H1 (cell line): ENCODE results near the gene MOV10L1. TPM values are rescaled to one million over a fixed set of nuclear protein-coding genes. Genes with fewer than 3 reads are reported as not detected.

Source experiments
- CBX8 ChIP-seq: fragments of 300-800, 300-1000 bp; sonication (generic); IDR thresholded peaks from 2 replicates; pipeline ENCODE4 v1.7.1; 2016; ENCODE audit warnings: low read depth, low read length, borderline replicate concordance
- CHD1 ChIP-seq: IDR thresholded peaks from 2 replicates; pipeline ENCODE4 v1.6.1; 2012; ENCODE audit warnings: low read depth, low read length, improper control_type of control experiment
- CREB1 ChIP-seq: IDR thresholded peaks from 2 replicates; pipeline ENCODE4 v1.6.1; 2012; ENCODE audit warnings: inconsistent platforms
- EP300 ChIP-seq, 2 experiments: IDR thresholded peaks; 1 replicate in 1 of 2; 2 replicates in 1 of 2; pipeline ENCODE4 v1.6.1; 2011 to 2012; ENCODE audit warnings: low read depth in 2 of 2, low read length in 2 of 2, mild to moderate bottlenecking in 2 of 2, borderline replicate concordance in 1 of 2, inconsistent platforms in 1 of 2, moderate library complexity in 1 of 2
- HDAC2 ChIP-seq, 2 experiments: fragments of 300-600 bp in 1 of 2; sonication (generic) in 1 of 2; IDR thresholded peaks; 2 replicates each; pipeline ENCODE4 v1.6.1; 2011 to 2012; ENCODE audit warnings: low read depth in 2 of 2, low read length in 2 of 2, mild to moderate bottlenecking in 2 of 2, moderate library complexity in 2 of 2, borderline replicate concordance in 1 of 2, inconsistent platforms in 1 of 2
- SP1 ChIP-seq: IDR thresholded peaks from 2 replicates; pipeline ENCODE4 v1.6.1; 2011; ENCODE audit warnings: low read depth, low read length
- TAF1 ChIP-seq: IDR thresholded peaks from 2 replicates; pipeline ENCODE4 v1.6.1; 2011; ENCODE audit warnings: mild to moderate bottlenecking, low read depth, low read length
- TBP ChIP-seq: IDR thresholded peaks from 2 replicates; pipeline ENCODE4 v1.6.1; 2011; ENCODE audit warnings: low read depth, low read length, improper control_type of control experiment
- TCF12 ChIP-seq: IDR thresholded peaks from 2 replicates; pipeline ENCODE4 v1.6.1; 2011; ENCODE audit warnings: low read depth, mild to moderate bottlenecking, low read length
- polyA plus RNA-seq, 7 experiments: library from polyadenylated mRNA; depleted of rRNA in 3 of 7; stranded (reverse) in 5 of 7; unstranded in 2 of 7; fragments of >200 nt in 5 of 7; fragments of 200-250 nt in 2 of 7; gene quantifications; 1 replicate in 5 of 7; 2 replicates in 1 of 7; 4 replicates in 1 of 7; pipeline versions ENCODE4 v1.2.1 to v1.2.3, GENCODE V29; 2011 to 2013; ENCODE audit warnings: missing spikeins in 2 of 7, mixed read lengths in 2 of 7
- total RNA-seq: library from RNA; stranded (reverse); fragmentation: NEBNext Ultra II Directional; extraction: Animal tissue kit (Norgen Biotek cat#: 25700); gene quantifications from 2 replicates; pipeline ENCODE4 v1.2.1, GENCODE V29; 2021
- TF ChIP-seq, protein P1 (sequence below): IDR thresholded peaks from 2 replicates; pipeline ENCODE4 v1.6.1; 2012; ENCODE audit warnings: inconsistent platforms
- TF ChIP-seq, protein P2 (sequence below): IDR thresholded peaks from 2 replicates; pipeline ENCODE4 v1.6.1; 2011; ENCODE audit warnings: low read depth, mild to moderate bottlenecking, low read length; ENCODE audit not compliant: insufficient read depth

The MOV10L1 gene
- total and polyA plus RNA-seq, 2 of the 8 experiments (the other 6 are each of a cell fraction or from before 2014, with no cell fraction given), result 0.32 TPM; not detected in 1

DNA sequence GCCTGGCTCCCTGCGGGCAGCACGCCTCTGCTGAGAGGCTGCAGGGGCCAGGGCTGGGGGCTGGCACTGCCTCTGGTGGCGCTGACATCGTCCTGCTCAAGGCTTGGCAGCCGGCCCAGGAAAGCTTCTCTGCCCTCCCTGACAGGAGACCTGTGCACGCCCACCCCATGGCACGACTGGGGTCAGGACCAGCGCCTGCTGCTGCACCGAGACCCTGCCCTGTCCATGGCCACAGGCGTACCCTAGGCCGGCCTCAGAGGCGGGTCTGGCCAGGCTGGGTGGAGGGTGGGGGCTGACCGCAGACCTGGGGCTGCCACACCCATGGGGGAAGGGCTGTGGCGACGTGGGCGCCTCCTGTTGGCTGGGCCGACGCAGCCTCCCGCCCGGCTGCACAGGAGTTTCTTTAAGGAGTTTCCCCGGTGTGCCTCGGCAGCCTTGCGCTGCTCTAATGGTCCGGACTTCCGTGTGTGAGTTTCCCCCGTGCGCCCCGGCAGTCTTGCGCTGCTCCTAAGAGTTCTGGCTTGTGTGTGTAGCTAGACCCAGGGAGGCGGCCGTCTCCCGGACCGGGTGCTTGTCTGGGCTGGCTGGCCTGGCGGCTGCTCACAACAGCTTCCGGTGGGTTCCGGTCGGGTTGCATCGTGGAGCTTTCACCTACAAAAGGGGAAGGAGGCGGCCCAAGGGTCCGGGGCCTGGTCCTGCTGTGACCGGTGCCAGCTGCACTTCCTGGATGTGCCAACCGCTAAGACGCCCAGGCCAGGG is 100.6 kb downstream of the MOV10L1 start (continued):
- no peak for TF ChIP-seq TCF12
- TF ChIP-seq HDAC2 (IDR thresholded peaks at IDR 0.05; ENCODE audit: borderline replicate concordance in 1 of 2, low read depth in 2 of 2, low read length in 2 of 2), result no peak
- TF ChIP-seq, protein P1, sequence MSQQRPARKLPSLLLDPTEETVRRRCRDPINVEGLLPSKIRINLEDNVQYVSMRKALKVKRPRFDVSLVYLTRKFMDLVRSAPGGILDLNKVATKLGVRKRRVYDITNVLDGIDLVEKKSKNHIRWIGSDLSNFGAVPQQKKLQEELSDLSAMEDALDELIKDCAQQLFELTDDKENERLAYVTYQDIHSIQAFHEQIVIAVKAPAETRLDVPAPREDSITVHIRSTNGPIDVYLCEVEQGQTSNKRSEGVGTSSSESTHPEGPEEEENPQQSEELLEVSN, result peak; percentile 42; the same call in 1 of the 2 replicates
- TF ChIP-seq, protein P2, sequence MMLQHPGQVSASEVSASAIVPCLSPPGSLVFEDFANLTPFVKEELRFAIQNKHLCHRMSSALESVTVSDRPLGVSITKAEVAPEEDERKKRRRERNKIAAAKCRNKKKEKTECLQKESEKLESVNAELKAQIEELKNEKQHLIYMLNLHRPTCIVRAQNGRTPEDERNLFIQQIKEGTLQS, result no peak
- TF ChIP-seq CREB1, result peak; percentile 74
- TF ChIP-seq EP300 (IDR thresholded peaks at IDR 0.05; ENCODE audit: borderline replicate concordance in 1 of 2, low read depth in 2 of 2, low read length in 2 of 2), result no peak
- peak; percentile 4; the same call in 1 of the 2 replicates for TF ChIP-seq TBP
- TF ChIP-seq CBX8, result no peak
- 0 out of 2 replicates have a peak, but pooled peaks have one; percentile 11 for TF ChIP-seq TAF1
- no peak for TF ChIP-seq CHD1
- no peak for TF ChIP-seq SP1
